Activated naive CD8-positive, alpha-beta T cell treated with anti-CD3 and anti-CD28 coated beads, Interleukin-2, amount 10 ng/mL, durations not matched to agents 7 days and 5 days (primary cell): ENCODE results near the gene TSHZ2. TPM values are rescaled to one million over a fixed set of nuclear protein-coding genes. Genes with fewer than 3 reads are reported as not detected.

Source experiments
- ATAC-seq: fragments of 150-1000 bp; cut with Tn5 transposase; one replicate; pipeline ENCODE4 v1.10.0; 2021; ENCODE audit warnings: low read depth, moderate library complexity
- POLR2A ChIA-PET: fragments of 350-600 bp; sonication (Branson Sonifier 250); formaldehyde crosslinking; loops from one replicate; lab custom pipeline; 2021; ENCODE audit warnings: antibody characterized with exemption; lab: Charles Lee
- DNase-seq: peaks from one replicate; pipeline ENCODE4 v3.0.0; 2021
- H3K27ac Mint-ChIP-seq: one replicate; pipeline ENCODE4 v1.8.0; 2022; ENCODE audit warnings: mild to moderate bottlenecking, mixed read lengths
- H3K27me3 Mint-ChIP-seq: one replicate; pipeline ENCODE4 v1.8.0; 2022; ENCODE audit warnings: mild to moderate bottlenecking, moderate library complexity, mixed read lengths
- H3K36me3 Mint-ChIP-seq: one replicate; pipeline ENCODE4 v1.8.0; 2021; ENCODE audit warnings: mild to moderate bottlenecking, mixed read lengths
- H3K4me1 Mint-ChIP-seq: one replicate; pipeline ENCODE4 v1.8.0; 2021; ENCODE audit warnings: mixed read lengths
- H3K4me3 Mint-ChIP-seq: one replicate; pipeline ENCODE4 v1.8.0; 2022; ENCODE audit warnings: mild to moderate bottlenecking, moderate library complexity, mixed read lengths
- H3K9me3 Mint-ChIP-seq: one replicate; pipeline ENCODE4 v1.8.0; 2021; ENCODE audit warnings: mixed read lengths
- total RNA-seq, 2 experiments: library from RNA; stranded (reverse); gene quantifications; one replicate each; pipeline ENCODE4 v1.2.3, GENCODE V29; 2021

TSHZ2 gene, protein sequence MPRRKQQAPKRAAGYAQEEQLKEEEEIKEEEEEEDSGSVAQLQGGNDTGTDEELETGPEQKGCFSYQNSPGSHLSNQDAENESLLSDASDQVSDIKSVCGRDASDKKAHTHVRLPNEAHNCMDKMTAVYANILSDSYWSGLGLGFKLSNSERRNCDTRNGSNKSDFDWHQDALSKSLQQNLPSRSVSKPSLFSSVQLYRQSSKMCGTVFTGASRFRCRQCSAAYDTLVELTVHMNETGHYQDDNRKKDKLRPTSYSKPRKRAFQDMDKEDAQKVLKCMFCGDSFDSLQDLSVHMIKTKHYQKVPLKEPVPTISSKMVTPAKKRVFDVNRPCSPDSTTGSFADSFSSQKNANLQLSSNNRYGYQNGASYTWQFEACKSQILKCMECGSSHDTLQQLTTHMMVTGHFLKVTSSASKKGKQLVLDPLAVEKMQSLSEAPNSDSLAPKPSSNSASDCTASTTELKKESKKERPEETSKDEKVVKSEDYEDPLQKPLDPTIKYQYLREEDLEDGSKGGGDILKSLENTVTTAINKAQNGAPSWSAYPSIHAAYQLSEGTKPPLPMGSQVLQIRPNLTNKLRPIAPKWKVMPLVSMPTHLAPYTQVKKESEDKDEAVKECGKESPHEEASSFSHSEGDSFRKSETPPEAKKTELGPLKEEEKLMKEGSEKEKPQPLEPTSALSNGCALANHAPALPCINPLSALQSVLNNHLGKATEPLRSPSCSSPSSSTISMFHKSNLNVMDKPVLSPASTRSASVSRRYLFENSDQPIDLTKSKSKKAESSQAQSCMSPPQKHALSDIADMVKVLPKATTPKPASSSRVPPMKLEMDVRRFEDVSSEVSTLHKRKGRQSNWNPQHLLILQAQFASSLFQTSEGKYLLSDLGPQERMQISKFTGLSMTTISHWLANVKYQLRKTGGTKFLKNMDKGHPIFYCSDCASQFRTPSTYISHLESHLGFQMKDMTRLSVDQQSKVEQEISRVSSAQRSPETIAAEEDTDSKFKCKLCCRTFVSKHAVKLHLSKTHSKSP (N-terminal part only)
- total RNA-seq = under 1 TPM; 0.44 to 0.54 TPM

- POLR2A ChIA-PET = no interaction called here
- H3K36me3 Mint-ChIP-seq = peaks cover 2% of the 10 kb centered on the region
- H3K4me3 Mint-ChIP-seq = peak within 1 kb of the TSS; percentile 90
- H3K27me3 Mint-ChIP-seq = peaks cover 39% of the 10 kb centered on the region
- H3K4me1 Mint-ChIP-seq = peaks cover 11% of the 10 kb centered on the region
- no peaks in the 10 kb centered on the region for H3K9me3 Mint-ChIP-seq
- ATAC-seq (peak; percentile 45), DNase-seq (peak; percentile 38)
- peak within 1 kb of the TSS; percentile 74 for H3K27ac Mint-ChIP-seq
These were observed at the start of gene TSHZ2 for GRCh38 chr20:52972190-52972937. TSS of gene TSHZ2 (plus strand) at chr20:52972358. CDS start at chr20:52973294, 936 bp downstream.

DNA sequence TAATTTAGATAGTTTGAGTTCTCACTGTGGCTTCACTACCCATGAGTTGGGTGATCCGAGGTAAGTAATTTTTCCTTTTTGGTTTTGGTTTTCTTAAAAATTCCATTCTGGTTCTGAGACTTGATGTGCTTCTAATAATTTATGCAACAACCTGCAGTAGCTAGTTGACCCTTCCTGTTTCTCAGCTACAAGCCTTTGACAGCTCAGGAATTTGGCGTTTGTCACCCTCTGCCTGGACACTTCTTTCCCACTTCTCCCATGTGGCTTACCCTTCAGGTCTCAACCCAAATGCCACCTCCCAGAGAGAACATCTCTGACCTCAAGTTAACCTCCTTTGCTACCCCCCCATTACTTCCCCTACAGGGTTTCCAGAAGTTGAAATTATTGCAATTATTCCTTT lies 49.7 kb upstream of the TSHZ2 start:
- Mint-ChIP-seq H3K4me3 (no peak overlapping the region), H3K36me3 (no peaks in the 10 kb centered on the region), H3K27ac (no peak overlapping the region), H3K4me1 (no peaks in the 10 kb centered on the region), H3K27me3 (peaks cover 2% of the 10 kb centered on the region), H3K9me3 (peaks cover 2% of the 10 kb centered on the region)
- DNase-seq (no peak), ATAC-seq (no peak)
- POLR2A ChIA-PET = no interaction called here

DNA sequence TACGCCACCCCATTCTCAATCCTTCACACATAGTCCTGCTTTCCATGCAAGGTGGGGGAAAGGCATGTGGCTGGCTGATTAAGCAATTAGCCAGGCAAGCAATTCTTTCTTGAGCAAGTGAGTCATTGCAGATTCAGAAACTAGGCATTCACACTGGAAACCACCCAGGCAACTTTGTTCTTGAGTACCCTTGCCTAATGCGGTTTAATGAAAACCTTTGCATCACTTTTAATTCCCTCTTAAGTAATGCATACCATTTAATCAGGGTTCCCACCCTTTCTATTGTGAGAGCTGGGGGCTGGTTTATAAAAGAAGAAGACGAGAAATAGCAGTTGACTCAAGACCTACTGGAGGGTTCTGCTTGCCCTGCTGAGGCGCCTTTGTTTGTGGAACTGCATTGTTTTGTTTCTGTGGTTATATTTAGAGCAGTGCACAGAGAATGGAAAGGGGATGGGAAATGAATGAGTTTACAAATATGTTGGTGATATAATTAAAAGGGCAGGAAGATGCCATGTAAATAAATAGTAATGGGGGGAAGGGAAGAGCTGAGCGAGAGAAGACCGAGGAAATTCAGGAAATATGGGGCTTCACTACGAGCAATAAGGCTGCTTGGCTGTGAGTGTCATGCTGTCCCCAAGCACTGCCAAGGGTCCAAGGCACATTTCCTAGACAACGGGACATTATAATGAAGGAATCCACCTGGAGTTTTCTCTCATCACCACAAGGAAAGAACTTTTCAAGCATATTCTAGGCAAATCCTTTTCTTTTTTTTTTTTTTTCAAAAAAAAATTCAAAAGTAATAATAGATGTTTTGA lies 48.8 kb upstream of the TSHZ2 start:
- H3K9me3 Mint-ChIP-seq = peaks cover 2% of the 10 kb centered on the region
- no peak for DNase-seq
- POLR2A ChIA-PET = no interaction called here
- H3K27ac Mint-ChIP-seq = no peak overlapping the region
- no peaks in the 10 kb centered on the region for H3K4me1 Mint-ChIP-seq
- no peak for ATAC-seq
- peaks cover 2% of the 10 kb centered on the region for H3K27me3 Mint-ChIP-seq
- no peak overlapping the region for H3K4me3 Mint-ChIP-seq
- no peaks in the 10 kb centered on the region for H3K36me3 Mint-ChIP-seq

DNA sequence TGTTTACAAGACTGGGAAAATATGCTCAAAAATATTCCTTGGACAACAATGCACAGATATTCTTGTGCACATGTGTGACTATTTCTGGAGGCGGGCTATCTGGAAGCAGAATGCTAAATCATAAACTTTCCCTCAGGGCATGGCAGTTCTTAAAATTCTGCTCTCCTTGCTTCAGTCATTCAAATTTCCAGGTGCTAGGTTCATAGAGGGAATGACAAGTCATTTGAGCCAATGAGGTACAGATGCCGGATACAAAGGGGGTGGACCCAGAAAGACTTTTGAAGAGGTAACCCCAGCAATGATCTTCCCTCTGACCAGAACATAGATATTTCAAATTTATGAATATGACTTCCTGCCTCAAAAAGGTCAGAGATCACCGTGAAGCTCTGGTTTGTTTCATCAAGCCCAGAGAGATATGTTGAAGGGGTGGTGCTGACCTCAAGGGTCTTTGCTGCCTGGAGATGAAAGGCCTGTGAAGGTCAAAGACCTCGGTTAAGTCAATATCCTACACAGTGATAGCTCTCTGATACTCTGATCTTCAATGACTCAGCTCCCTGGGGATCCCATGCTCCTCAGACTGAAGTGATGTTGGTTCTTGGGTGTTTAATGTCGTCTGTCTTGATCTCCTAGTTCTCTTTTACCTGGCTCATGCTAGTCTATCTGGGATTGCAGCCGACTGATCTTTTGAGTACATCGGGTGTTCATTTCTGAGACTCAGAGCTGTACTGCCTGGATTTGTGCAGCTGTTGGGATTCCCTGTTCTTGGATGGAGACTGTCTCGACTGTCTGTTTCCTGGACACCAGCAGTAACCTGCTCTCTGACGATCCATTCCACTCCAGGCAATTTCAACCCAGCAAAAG lies 47.5 kb upstream of the TSHZ2 start:
- POLR2A ChIA-PET = no interaction called here
- no peaks in the 10 kb centered on the region for H3K36me3 Mint-ChIP-seq
- no peaks in the 10 kb centered on the region for H3K4me1 Mint-ChIP-seq
- no peak overlapping the region for H3K27ac Mint-ChIP-seq
- peaks cover 2% of the 10 kb centered on the region for H3K9me3 Mint-ChIP-seq
- no peak overlapping the region for H3K4me3 Mint-ChIP-seq
- peaks cover 2% of the 10 kb centered on the region for H3K27me3 Mint-ChIP-seq
- no peak for ATAC-seq
- DNase-seq = no peak

GRCh38 chr20:52926505-52926904 lies 45.7 kb upstream of the TSHZ2 start:
- no peak for ATAC-seq

DNA sequence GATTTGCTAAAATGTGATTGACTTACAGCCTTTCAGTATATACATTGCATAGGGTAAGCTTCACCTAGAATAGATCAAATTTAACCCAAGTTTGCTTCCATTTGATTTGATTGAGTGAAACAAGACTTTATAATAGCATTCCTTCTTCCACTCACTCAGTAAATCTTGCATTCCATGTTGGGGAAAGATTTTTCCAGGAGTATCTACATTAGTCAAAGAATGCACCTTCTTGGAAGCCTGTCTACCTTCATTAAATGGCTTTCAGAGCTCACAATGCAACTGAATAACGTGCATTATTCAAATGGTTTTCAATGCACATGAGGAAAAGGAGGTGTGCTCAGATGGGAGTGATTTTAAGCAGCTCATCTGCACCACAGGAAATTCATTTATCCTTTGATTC lies 38.3 kb upstream of the TSHZ2 start:
- H3K27me3 Mint-ChIP-seq = no peaks in the 10 kb centered on the region
- no peak overlapping the region for H3K27ac Mint-ChIP-seq
- H3K36me3 Mint-ChIP-seq = no peaks in the 10 kb centered on the region
- DNase-seq (no peak), ATAC-seq (no peak)
- H3K4me3 Mint-ChIP-seq = no peak overlapping the region
- POLR2A ChIA-PET = no interaction called here
- no peaks in the 10 kb centered on the region for H3K9me3 Mint-ChIP-seq
- no peaks in the 10 kb centered on the region for H3K4me1 Mint-ChIP-seq

More at GRCh38 chr20:52926505-52926904, 45.7 kb upstream of the TSHZ2 start:
- Mint-ChIP-seq H3K27me3 (no peaks in the 10 kb centered on the region), H3K27ac (no peak overlapping the region), H3K4me3 (no peak overlapping the region), H3K9me3 (peaks cover 2% of the 10 kb centered on the region), H3K36me3 (no peaks in the 10 kb centered on the region), H3K4me1 (no peaks in the 10 kb centered on the region)
- POLR2A ChIA-PET = no interaction called here
- no peak for DNase-seq

DNA sequence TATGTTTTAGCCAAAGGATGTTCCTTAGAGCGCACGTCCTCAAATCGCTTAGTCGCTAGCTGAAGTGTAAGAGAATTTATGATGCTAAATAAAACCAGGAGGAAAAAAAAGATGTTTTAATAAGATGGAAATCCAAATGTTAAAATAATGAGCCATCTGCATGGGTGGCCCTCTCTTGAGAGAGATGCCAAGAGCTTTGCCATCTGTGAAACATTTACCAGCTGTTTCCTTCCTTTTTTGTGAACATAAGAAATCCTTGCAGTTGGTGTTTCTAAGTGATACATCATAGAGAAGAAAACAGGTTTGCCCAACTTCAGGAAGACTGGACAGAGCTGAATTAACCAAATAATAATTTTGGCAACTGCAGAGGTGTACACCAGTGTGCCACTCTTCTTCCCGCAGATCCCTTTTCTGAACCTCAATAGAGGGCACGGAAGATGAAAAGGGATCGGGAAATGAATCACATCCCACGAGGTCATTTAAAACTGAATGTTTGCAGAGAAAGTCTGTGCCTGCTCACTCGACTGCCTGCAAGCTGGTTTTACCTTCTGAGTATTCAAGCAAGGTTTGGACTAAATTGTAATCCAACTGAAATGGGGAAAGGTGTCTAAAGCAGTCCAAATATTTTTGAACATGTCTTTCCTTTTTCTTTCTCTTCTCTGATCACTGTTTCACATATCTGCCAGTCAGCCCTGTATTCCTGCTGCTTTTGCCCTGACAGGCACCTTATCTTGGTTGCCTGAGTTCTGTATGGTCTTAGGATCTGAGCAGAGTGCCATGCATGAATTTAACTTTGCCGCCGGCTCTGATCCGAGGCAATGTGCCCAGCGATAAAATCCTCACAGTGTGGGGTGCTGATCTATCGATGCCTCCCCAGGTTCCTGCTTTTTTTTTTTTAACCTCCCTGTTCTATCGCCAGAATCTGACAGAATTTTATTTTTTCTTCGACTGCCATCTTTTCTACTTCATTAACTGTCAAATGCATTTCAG lies 35.5 kb upstream of the TSHZ2 start:
- Mint-ChIP-seq H3K27ac (no peak overlapping the region), H3K4me3 (no peak overlapping the region), H3K36me3 (no peaks in the 10 kb centered on the region), H3K27me3 (no peaks in the 10 kb centered on the region), H3K9me3 (no peaks in the 10 kb centered on the region), H3K4me1 (no peaks in the 10 kb centered on the region)
- POLR2A ChIA-PET = no interaction called here
- ATAC-seq (no peak), DNase-seq (no peak)

DNA sequence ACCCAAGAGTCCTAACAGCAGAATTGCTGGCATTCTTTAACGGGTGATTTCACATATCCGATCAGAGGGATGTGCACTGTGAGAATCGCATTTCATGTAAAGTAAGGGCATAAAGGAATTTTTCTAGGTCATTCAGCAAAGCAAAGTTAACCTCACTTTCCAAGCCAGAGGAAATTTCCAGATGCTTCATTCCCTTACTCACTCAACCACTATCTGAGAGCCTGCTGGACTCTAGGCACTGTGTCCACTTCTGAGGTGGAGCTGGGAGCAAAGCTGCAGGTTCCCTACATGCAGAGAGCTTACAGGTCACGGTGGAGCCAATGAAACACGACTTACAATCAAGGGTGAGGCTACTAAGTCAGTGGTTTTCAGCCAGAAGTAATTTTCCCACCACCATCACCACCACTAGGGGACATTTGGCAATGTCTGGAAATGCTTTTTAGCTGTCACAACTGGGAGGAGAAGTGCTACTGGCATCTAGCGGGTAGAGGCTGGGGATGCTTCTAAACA lies 34.5 kb upstream of the TSHZ2 start:
- H3K27me3 Mint-ChIP-seq = no peaks in the 10 kb centered on the region
- ATAC-seq (no peak), DNase-seq (no peak)
- no peak overlapping the region for H3K27ac Mint-ChIP-seq
- no peaks in the 10 kb centered on the region for H3K4me1 Mint-ChIP-seq
- POLR2A ChIA-PET = no interaction called here
- H3K4me3 Mint-ChIP-seq = no peak overlapping the region
- H3K36me3 Mint-ChIP-seq = no peaks in the 10 kb centered on the region
- no peaks in the 10 kb centered on the region for H3K9me3 Mint-ChIP-seq

DNA sequence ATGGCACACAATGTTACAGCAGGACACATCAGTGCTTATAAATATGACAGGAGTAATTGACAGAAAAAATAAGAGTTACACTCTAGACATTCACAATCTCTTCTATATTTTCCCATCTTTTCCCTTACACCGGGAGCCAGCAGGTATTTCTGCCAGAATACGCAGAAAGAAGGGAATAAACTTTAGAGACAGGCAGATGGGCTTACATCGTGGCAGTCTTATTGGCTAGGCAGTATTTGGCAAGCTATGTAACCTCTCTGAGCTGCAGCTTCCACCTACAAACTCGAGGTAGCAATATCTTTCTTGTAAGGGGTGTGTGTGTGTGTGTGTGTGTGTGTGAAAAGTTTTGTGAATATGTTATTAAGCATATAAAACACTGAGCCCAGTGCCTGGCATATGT lies 33.0 kb upstream of the TSHZ2 start:
- Mint-ChIP-seq H3K4me1 (no peaks in the 10 kb centered on the region), H3K4me3 (no peak overlapping the region), H3K36me3 (no peaks in the 10 kb centered on the region), H3K9me3 (no peaks in the 10 kb centered on the region), H3K27me3 (no peaks in the 10 kb centered on the region), H3K27ac (no peak overlapping the region)
- DNase-seq = no peak
- POLR2A ChIA-PET = no interaction called here
- ATAC-seq = no peak

GRCh38 chr20:52941808-52942207 lies 30.4 kb upstream of the TSHZ2 start:
- H3K27me3 Mint-ChIP-seq = no peaks in the 10 kb centered on the region
- no peaks in the 10 kb centered on the region for H3K4me1 Mint-ChIP-seq
- POLR2A ChIA-PET = no interaction called here
- ATAC-seq = no peak
- H3K36me3 Mint-ChIP-seq = no peaks in the 10 kb centered on the region
- H3K27ac Mint-ChIP-seq = no peak overlapping the region
- H3K9me3 Mint-ChIP-seq = no peaks in the 10 kb centered on the region
- no peak overlapping the region for H3K4me3 Mint-ChIP-seq
- DNase-seq = no peak
